ENCODE results near the gene SCAF4. TPM values are rescaled to one million over a fixed set of nuclear protein-coding genes. Genes with fewer than 3 reads are reported as not detected.

SCAF4 gene
- total and polyA plus RNA-seq, 10 of the 15 experiments (the other 5 are each of a cell fraction or from before 2014, with no cell fraction given): 4.3 to 49.3 (median 16.0) TPM

GRCh38 chr21:31693222-31693621 is 38.7 kb downstream of the SCAF4 start:
- BruUV-seq (replicated peaks): no TSS peak
- H3K79me2 ChIP-seq (ENCODE audit: control insufficient read depth, insufficient read depth, low read length): no peaks in the 10 kb centered on the region
- SMC1A ChIA-PET (ENCODE audit: uncharacterized antibody, unreplicated experiment): interaction anchor here (1.1 kb wide), 1 partner anchor 12 kb away, joined by 4 read pairs; no protein-coding TSS in a partner anchor

GRCh38 chr21:31688603-31689368 is 43.1 kb downstream of the SCAF4 start:
- no peak overlapping the region for H3K4me3 ChIP-seq
- no peak overlapping the region for H3K4me2 ChIP-seq (ENCODE audit: control insufficient read depth, insufficient read depth)
- H3K79me2 ChIP-seq (ENCODE audit: control insufficient read depth, insufficient read depth, low read length): no peaks in the 10 kb centered on the region
- H3K36me3 ChIP-seq (ENCODE audit: control insufficient read depth in 2 of 2, insufficient read depth in 2 of 2, low read length in 1 of 2): peaks cover 7 to 50% of the 10 kb centered on the region in 2 experiments
- FAIRE-seq (no peak), ATAC-seq (no peak), DNase-seq (ENCODE audit: low read depth, low spot score) (no peak)
- intact Hi-C loops (cut with micrococcal nuclease; ENCODE audit: unreplicated experiment) (no loop called here), in situ Hi-C loops (cut with MboI) (no loop called here)
- no peak overlapping the region for H3K9ac ChIP-seq (ENCODE audit: control insufficient read depth, insufficient read depth, low read length)
- 96% methylated on average over 5 of the region's 5 CpGs for WGBS (ENCODE audit: insufficient coverage, insufficient replicate concordance, low lambda C conversion rate, missing lambda C conversion rate)
- no peaks in the 10 kb centered on the region for H4K20me1 ChIP-seq (ENCODE audit: control insufficient read depth, insufficient read depth)
- H3K4me1 ChIP-seq (ENCODE audit: control insufficient read depth, insufficient read depth, low read length): no peaks in the 10 kb centered on the region
- no peak overlapping the region for H3K27ac ChIP-seq (ENCODE audit: control insufficient read depth, insufficient read depth)
- ChIA-PET CTCF (interaction anchor here (0.7 kb wide), 1 partner anchor 912 kb away, joined by 3 read pairs; no protein-coding TSS in a partner anchor), RAD21 (ENCODE audit: unreplicated experiment) (no interaction called here), POLR2A (interaction anchor here (0.6 kb wide), 1 partner anchor 13 kb away, joined by 4 read pairs; no protein-coding TSS in a partner anchor), SMC1A (ENCODE audit: uncharacterized antibody, unreplicated experiment) (interaction anchor here (1.0 kb wide), 1 partner anchor 16 kb away, joined by 3 read pairs; no protein-coding TSS in a partner anchor)
- H3K9me3 ChIP-seq (replicated peaks; ENCODE audit: control insufficient read depth, insufficient read depth, low read length): no peaks in the 10 kb centered on the region
- no TSS peak for BruUV-seq (replicated peaks)
- H2AFZ ChIP-seq (ENCODE audit: control insufficient read depth, low read depth, low read length): no peak overlapping the region
- H3K27me3 ChIP-seq (replicated peaks in 1 of 2; ENCODE audit: control insufficient read depth in 2 of 2, insufficient read depth in 2 of 2, low read length in 1 of 2): no peaks in the 10 kb centered on the region
- TF ChIP-seq STAT1 (conservative IDR thresholded peaks at IDR 0.05) (no peak), NFYA (IDR thresholded peaks at IDR 0.05; ENCODE audit: borderline replicate concordance, low read depth, low read length) (no peak), TARDBP (IDR thresholded peaks at IDR 0.05; ENCODE audit: borderline replicate concordance) (no peak), MYC (IDR thresholded peaks at IDR 0.05; ENCODE audit: insufficient read depth, insufficient read length, insufficient replicate concordance, low read length, severe bottlenecking) (no peak), USF2 (IDR thresholded peaks at IDR 0.05; ENCODE audit: borderline replicate concordance, low read depth, low read length) (no peak), BACH1 (IDR thresholded peaks at IDR 0.05; ENCODE audit: borderline replicate concordance) (no peak), WRNIP1 (IDR thresholded peaks at IDR 0.05; ENCODE audit: borderline replicate concordance, low read depth, low read length) (no peak), TCF3 (IDR thresholded peaks at IDR 0.05; ENCODE audit: borderline replicate concordance, insufficient read depth, low read depth, low read length) (no peak), SUPT20H (IDR thresholded peaks at IDR 0.05; ENCODE audit: borderline replicate concordance, control insufficient read depth, low read depth, low read length) (no peak), HDAC6 (IDR thresholded peaks at IDR 0.05; ENCODE audit: unreplicated experiment) (no peak), E2F8 (IDR thresholded peaks at IDR 0.05; ENCODE audit: low read depth, partially characterized antibody) (no peak)

More at GRCh38 chr21:31693222-31693621, 38.7 kb downstream of the SCAF4 start:
- ChIA-PET RAD21 (ENCODE audit: unreplicated experiment) (no interaction called here), POLR2A (no interaction called here), CTCF (interaction anchor here (1.3 kb wide), 1 partner anchor 13 kb away, joined by 3 read pairs; no protein-coding TSS in a partner anchor)
- TF ChIP-seq ZNF24 (IDR thresholded peaks at IDR 0.05): no peak
- no peak for TF ChIP-seq YY1 (IDR thresholded peaks at IDR 0.05; ENCODE audit: low read depth, low read length)
- no peak for TF ChIP-seq MTA3 (IDR thresholded peaks at IDR 0.05; ENCODE audit: borderline replicate concordance, low read length)
- TF ChIP-seq NR2F1 (conservative IDR thresholded peaks at IDR 0.05): no peak
- ATAC-seq: no peak
- Histone ChIP-seq H4K20me1 (ENCODE audit: control insufficient read depth, insufficient read depth) (no peaks in the 10 kb centered on the region), H3K9ac (ENCODE audit: control insufficient read depth, insufficient read depth, low read length) (no peak overlapping the region), H3K4me2 (ENCODE audit: control insufficient read depth, insufficient read depth) (no peak overlapping the region), H3K9me3 (replicated peaks; ENCODE audit: control insufficient read depth, insufficient read depth, low read length) (no peaks in the 10 kb centered on the region), H3K27ac (ENCODE audit: control insufficient read depth, insufficient read depth) (no peak overlapping the region), H3K36me3 (ENCODE audit: control insufficient read depth in 2 of 2, insufficient read depth in 2 of 2, low read length in 1 of 2) (peaks cover 10 to 50% of the 10 kb centered on the region in 2 experiments), H3K4me1 (ENCODE audit: control insufficient read depth, insufficient read depth, low read length) (no peaks in the 10 kb centered on the region), H3K27me3 (replicated peaks in 1 of 2; ENCODE audit: control insufficient read depth in 2 of 2, insufficient read depth in 2 of 2, low read length in 1 of 2) (no peaks in the 10 kb centered on the region), H2AFZ (ENCODE audit: control insufficient read depth, low read depth, low read length) (no peak overlapping the region), H3K4me3 (no peak overlapping the region)
- FAIRE-seq: no peak
- 97% methylated on average over 16 of the region's 16 CpGs for WGBS (ENCODE audit: insufficient coverage, insufficient replicate concordance, low lambda C conversion rate, missing lambda C conversion rate)
- in situ Hi-C loops (cut with MboI) (no loop called here), intact Hi-C loops (cut with micrococcal nuclease; ENCODE audit: unreplicated experiment) (no loop called here)
- DNase-seq (ENCODE audit: low read depth, low spot score): no peak
